Rectal smooth muscle tissue (tissue), 1 donor: ENCODE results near the gene MACROD2.

ENCODE experiments used
- H3K27ac ChIP-seq: one replicate; pipeline ENCODE4 v1.7.0; 2013; ENCODE audit warnings: low read depth, low read length, inconsistent platforms
- H3K27me3 ChIP-seq: one replicate; pipeline ENCODE4 v1.7.0; 2013; ENCODE audit warnings: low read length; ENCODE audit not compliant: control insufficient read depth, insufficient read depth
- H3K36me3 ChIP-seq: one replicate; pipeline ENCODE4 v1.7.0; 2013; ENCODE audit warnings: low read length; ENCODE audit not compliant: control insufficient read depth, insufficient read depth
- H3K4me1 ChIP-seq: one replicate; pipeline ENCODE4 v1.7.0; 2013; ENCODE audit warnings: low read length; ENCODE audit not compliant: control insufficient read depth, insufficient read depth
- H3K4me3 ChIP-seq: one replicate; pipeline ENCODE4 v1.7.0; 2013; ENCODE audit warnings: low read length
- H3K9ac ChIP-seq: one replicate; pipeline ENCODE4 v1.7.0; 2013; ENCODE audit warnings: low read length

Gene MACROD2

GRCh38 chr20:15235471-15236198, 1240.3 kb downstream of the MACROD2 start:
- H3K36me3 ChIP-seq, result no peaks in the 10 kb centered on the region
- no peak overlapping the region for H3K9ac ChIP-seq
- no peak overlapping the region for H3K27ac ChIP-seq
- H3K4me1 ChIP-seq, result no peaks in the 10 kb centered on the region
- no peak overlapping the region for H3K4me3 ChIP-seq
- H3K27me3 ChIP-seq, result no peaks in the 10 kb centered on the region

- Histone ChIP-seq H3K36me3 (no peaks in the 10 kb centered on the region), H3K4me3 (no peak overlapping the region), H3K27ac (no peak overlapping the region), H3K27me3 (no peaks in the 10 kb centered on the region), H3K4me1 (no peaks in the 10 kb centered on the region), H3K9ac (no peak overlapping the region)
Measured at GRCh38 chr20:15236812-15237211, 1241.5 kb downstream of the MACROD2 start.

GRCh38 chr20:15239542-15240206, 1244.4 kb downstream of the MACROD2 start:
- no peak overlapping the region for H3K27ac ChIP-seq
- no peaks in the 10 kb centered on the region for H3K4me1 ChIP-seq
- no peak overlapping the region for H3K4me3 ChIP-seq
- H3K27me3 ChIP-seq, result no peaks in the 10 kb centered on the region
- H3K36me3 ChIP-seq, result no peaks in the 10 kb centered on the region
- no peak overlapping the region for H3K9ac ChIP-seq

- Histone ChIP-seq H3K36me3 (no peaks in the 10 kb centered on the region), H3K27me3 (no peaks in the 10 kb centered on the region), H3K9ac (no peak overlapping the region), H3K4me1 (no peaks in the 10 kb centered on the region), H3K4me3 (no peak overlapping the region), H3K27ac (no peak overlapping the region)
Measured at GRCh38 chr20:15240801-15241200, 1245.5 kb downstream of the MACROD2 start.

GRCh38 chr20:15241681-15242080, 1246.4 kb downstream of the MACROD2 start:
- Histone ChIP-seq H3K4me3 (no peak overlapping the region), H3K27me3 (no peaks in the 10 kb centered on the region), H3K4me1 (no peaks in the 10 kb centered on the region), H3K27ac (no peak overlapping the region), H3K9ac (no peak overlapping the region), H3K36me3 (no peaks in the 10 kb centered on the region)

- H3K36me3 ChIP-seq, result no peaks in the 10 kb centered on the region
Measured at GRCh38 chr20:15242773-15243172, 1247.5 kb downstream of the MACROD2 start.

GRCh38 chr20:15245896-15246295, 1250.6 kb downstream of the MACROD2 start:
- Histone ChIP-seq H3K27me3 (no peaks in the 10 kb centered on the region), H3K9ac (no peak overlapping the region), H3K36me3 (no peaks in the 10 kb centered on the region), H3K4me3 (no peak overlapping the region), H3K4me1 (no peaks in the 10 kb centered on the region), H3K27ac (no peak overlapping the region)

More at GRCh38 chr20:15242773-15243172, 1247.5 kb downstream of the MACROD2 start:
- Histone ChIP-seq H3K9ac (no peak overlapping the region), H3K27me3 (no peaks in the 10 kb centered on the region), H3K27ac (no peak overlapping the region), H3K4me3 (no peak overlapping the region), H3K4me1 (no peaks in the 10 kb centered on the region)

- Histone ChIP-seq H3K4me1 (no peaks in the 10 kb centered on the region), H3K4me3 (no peak overlapping the region), H3K27ac (no peak overlapping the region), H3K9ac (no peak overlapping the region), H3K36me3 (no peaks in the 10 kb centered on the region), H3K27me3 (no peaks in the 10 kb centered on the region)
Measured at GRCh38 chr20:15248618-15249395, 1253.5 kb downstream of the MACROD2 start.

GRCh38 chr20:15251171-15251570, 1255.9 kb downstream of the MACROD2 start:
- Histone ChIP-seq H3K9ac (no peak overlapping the region), H3K27ac (no peak overlapping the region), H3K36me3 (no peaks in the 10 kb centered on the region), H3K4me1 (no peaks in the 10 kb centered on the region), H3K4me3 (no peak overlapping the region), H3K27me3 (no peaks in the 10 kb centered on the region)

- no peak overlapping the region for H3K9ac ChIP-seq
Measured at GRCh38 chr20:15252304-15252703, 1257.0 kb downstream of the MACROD2 start.

GRCh38 chr20:15253431-15253830, 1258.1 kb downstream of the MACROD2 start:
- H3K4me3 ChIP-seq, result no peak overlapping the region
- no peaks in the 10 kb centered on the region for H3K36me3 ChIP-seq
- no peak overlapping the region for H3K9ac ChIP-seq
- no peaks in the 10 kb centered on the region for H3K4me1 ChIP-seq
- H3K27ac ChIP-seq, result no peak overlapping the region
- no peaks in the 10 kb centered on the region for H3K27me3 ChIP-seq

More at GRCh38 chr20:15252304-15252703, 1257.0 kb downstream of the MACROD2 start:
- H3K27ac ChIP-seq, result no peak overlapping the region
- no peaks in the 10 kb centered on the region for H3K36me3 ChIP-seq
- H3K4me1 ChIP-seq, result no peaks in the 10 kb centered on the region
- no peaks in the 10 kb centered on the region for H3K27me3 ChIP-seq
- no peak overlapping the region for H3K4me3 ChIP-seq

GRCh38 chr20:15256676-15257568, 1261.6 kb downstream of the MACROD2 start:
- no peaks in the 10 kb centered on the region for H3K4me1 ChIP-seq
- no peak overlapping the region for H3K27ac ChIP-seq
- H3K4me3 ChIP-seq, result no peak overlapping the region
- H3K27me3 ChIP-seq, result no peaks in the 10 kb centered on the region
- no peak overlapping the region for H3K9ac ChIP-seq
- no peaks in the 10 kb centered on the region for H3K36me3 ChIP-seq
